ENCODE measurements around the gene OR4K17. TPM values are rescaled to one million over a fixed set of nuclear protein-coding genes. Genes with fewer than 3 reads are reported as not detected.
"Not testable (repeated sequence)": the region's sequence is repeated elsewhere in the genome, so short reads cannot be mapped to it uniquely, and the experiment has no call there.

OR4K17 gene, protein sequence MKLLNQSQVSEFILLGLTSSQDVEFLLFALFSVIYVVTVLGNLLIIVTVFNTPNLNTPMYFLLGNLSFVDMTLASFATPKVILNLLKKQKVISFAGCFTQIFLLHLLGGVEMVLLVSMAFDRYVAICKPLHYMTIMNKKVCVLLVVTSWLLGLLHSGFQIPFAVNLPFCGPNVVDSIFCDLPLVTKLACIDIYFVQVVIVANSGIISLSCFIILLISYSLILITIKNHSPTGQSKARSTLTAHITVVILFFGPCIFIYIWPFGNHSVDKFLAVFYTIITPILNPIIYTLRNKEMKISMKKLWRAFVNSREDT
- total RNA-seq (2014; rRNA removed; shearing (Covaris generic); ENCODE audit: low replicate concordance): not detected in 2 replicates

DNA sequence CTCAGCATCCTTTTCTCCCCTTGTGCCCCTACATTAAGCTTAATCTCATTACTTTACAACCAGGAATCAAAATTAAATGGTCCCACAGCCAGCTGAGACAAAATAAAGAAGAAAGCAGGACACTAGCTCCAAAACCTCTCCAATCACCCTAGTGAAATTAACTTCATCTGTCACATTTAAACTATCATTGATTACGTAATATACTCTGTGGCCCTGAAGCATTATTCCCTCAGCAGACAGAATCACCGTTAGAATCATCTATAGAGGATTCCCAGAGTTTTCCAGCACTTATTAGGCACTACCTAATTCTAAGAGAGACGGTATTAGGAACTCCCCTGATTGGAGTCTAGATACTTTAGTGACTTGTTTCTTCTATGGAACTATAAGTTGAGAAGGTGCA, at the start of gene OR4K17:
OR4K17 (plus strand) TSS at position 302 of the 400 bp plus-strand sequence. CDS start 6,761 bp downstream, outside the sequence.
- Histone ChIP-seq H3K27me3 (no peaks in the 10 kb centered on the region), H3K4me3 (no peak within 1 kb of the TSS), H3K36me3 (no peaks in the 10 kb centered on the region), H3K9me3 (no peaks in the 10 kb centered on the region)
- DNase-seq: no peak

DNA sequence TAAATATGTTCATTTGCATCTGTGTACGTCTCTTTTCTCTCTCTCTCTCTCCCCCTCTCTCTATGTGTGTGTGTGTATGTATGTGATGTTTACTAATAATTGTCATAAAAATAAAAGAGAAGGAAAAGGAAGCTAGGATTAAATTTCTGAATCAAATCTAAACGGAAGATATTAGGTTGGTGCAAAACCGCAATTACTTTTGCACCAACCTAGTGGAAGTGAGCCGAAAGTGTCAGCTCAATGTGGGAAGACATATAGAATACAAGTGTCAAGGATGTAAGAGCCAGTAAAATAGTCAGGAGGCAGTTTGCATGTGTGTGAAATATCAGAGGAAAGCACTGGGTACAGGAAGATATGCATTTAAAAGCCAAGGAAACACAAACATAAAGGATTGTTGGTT, 18.5 kb upstream of the OR4K17 start:
- no peaks in the 10 kb centered on the region for H3K36me3 ChIP-seq

DNA sequence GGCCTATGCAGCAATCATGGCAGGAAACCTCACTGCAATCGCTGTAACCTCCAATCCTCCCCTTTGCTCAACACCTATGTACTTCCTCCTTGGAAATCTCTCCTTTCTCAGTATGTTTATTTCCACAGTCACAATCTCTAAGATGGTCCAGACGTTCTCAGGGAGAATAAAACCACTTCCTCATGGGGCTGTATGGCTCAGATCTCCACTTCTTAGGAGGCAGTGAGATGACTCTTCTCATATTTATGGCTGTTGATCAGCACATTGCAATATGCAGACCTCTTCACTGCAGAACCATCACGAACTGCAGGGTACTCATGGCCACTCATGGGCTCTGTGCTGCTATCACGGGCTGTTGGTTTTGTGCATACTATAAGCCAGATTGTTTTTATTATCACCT, 17.1 kb upstream of the OR4K17 start:
- H3K27me3 ChIP-seq: no peaks in the 10 kb centered on the region
- no peaks in the 10 kb centered on the region for H3K9me3 ChIP-seq
- no peak for DNase-seq
- no peak overlapping the region for H3K4me3 ChIP-seq
- H3K36me3 ChIP-seq: no peaks in the 10 kb centered on the region

More for the DNA sequence above, 18.5 kb upstream of the OR4K17 start:
- H3K27me3 ChIP-seq: no peaks in the 10 kb centered on the region
- H3K4me3 ChIP-seq: no peak overlapping the region
- H3K9me3 ChIP-seq: no peaks in the 10 kb centered on the region
- DNase-seq: no peak

DNA sequence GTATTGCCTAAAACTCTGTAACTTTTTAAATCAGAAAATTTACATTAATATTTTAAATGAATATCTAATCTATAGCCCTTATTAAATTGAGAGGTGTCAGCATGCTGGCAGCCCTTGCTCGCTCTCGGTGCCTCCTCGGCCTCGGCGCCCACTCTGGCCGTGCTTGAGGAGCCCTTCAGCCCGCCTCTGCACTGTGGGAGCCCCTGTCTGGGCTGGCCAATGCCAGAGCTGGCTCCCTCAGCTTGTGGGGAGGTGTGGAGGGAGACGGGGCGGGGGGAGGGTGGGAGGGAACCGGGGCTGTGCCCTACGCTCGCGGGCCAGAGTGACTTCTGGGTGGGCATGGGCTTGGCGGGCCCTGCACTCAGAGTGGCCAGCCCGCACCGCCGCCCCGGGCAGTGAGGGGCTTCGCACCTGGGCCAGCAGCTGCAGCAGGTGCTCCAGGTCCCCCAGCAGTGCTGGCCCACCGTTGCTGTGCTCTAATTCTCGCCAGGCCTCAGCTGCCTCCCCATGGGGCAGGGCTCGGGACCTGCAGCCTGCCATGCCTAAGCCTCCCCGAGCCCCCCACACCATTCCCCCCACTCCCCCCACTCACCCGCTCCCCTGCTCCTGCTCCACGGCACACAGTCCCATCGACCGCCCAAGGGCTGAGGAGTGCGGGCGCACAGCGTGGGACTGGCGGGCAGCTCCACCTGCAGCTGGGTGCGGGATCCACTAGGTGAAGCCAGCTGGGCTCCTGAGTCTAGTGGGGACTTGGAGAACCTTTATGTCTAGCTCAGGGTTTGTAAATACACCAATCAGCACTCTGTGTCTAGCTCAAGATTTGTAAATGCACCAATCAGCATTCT, 11.4 kb upstream of the OR4K17 start:
- not testable (repeated sequence) for H3K9me3 ChIP-seq, H3K27me3 ChIP-seq, H3K36me3 ChIP-seq, H3K4me3 ChIP-seq, DNase-seq

DNA sequence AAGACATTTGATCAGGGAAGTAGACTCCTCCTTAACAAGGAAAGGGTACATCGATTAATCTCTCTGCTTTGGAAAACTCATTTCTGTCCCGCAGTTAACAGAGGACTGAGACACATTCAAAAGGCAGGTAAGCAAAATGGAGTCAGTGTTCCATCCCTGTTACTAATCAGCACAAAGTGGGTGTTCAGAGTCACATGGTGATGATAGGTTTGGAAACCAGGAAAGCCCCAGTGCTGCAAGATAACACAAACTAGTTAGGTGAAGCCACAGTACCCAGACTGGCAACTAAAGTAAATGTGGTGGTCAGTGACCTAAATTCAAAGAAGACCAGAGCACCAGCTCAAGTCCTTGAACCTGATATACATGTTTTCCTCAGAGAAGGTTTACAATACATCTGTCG, 1.8 kb downstream of the OR4K17 start:
- Histone ChIP-seq H3K4me3 (no peak overlapping the region), H3K27me3 (no peaks in the 10 kb centered on the region), H3K9me3 (no peaks in the 10 kb centered on the region), H3K36me3 (no peaks in the 10 kb centered on the region)
- no peak for DNase-seq

DNA sequence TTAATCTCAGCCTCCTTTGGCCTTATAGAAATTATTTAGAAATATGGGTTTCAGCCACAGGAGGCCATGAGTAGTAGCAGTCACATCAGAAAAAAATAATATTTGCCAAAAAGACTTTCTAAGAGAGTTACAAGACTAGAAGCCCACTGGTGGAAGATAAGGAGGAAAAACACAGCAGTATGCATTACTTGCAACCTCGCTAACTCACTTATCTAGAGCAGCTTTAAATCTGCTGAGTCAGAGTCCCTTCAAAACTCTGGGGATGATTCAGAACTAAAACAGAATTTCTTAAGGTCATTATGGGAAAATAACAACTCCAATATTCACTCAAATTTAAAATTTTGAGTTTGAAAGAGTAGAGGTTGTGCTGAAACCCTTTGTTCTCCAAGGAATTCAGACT, 6.2 kb downstream of the OR4K17 start:
- DNase-seq: no peak
- H3K27me3 ChIP-seq: no peaks in the 10 kb centered on the region
- H3K36me3 ChIP-seq: no peaks in the 10 kb centered on the region
- H3K9me3 ChIP-seq: no peaks in the 10 kb centered on the region; the same call in 1 of the 2 replicates
- H3K4me3 ChIP-seq: no peak overlapping the region

DNA sequence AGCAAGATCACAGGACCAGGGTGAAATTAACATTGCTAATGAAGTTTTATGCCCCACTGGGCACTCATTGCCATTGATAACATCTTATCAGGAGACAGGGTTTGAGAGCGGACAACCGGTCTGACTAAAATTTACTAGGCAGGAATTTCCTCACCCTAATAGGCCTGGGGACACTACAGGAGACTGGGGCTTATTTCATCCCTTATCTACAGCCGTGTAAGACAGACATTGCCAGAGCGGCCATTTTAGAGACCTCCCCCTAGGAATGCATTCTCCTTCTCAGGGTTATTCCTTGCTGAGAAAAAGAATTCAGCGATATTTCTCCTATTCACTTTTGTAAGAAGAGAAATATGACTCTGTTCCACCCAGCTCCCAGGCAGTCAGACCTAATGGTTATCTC, 8.3 kb downstream of the OR4K17 start:
- no peak for DNase-seq

DNA sequence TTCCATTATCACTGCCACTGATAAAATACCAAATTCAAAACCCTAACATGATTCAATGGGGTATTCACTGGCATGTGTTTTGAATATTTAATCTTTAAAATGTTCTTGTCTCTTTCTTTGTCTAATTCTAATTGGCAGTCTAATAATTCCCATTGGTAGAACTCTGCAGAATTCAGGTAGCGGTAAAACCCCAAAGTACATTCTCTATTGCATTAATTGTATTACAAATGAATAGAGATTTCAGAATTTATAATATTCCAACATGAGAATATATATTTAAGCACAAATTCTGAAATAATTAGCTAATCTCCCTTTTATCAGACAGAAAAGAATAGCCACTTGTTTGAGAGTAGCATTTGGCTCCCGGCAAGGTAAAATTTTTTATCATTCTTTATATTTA, 28.0 kb downstream of the OR4K17 start, which contains the start of gene OR4N5:
OR4N5 (plus strand) TSS at position 301 of the 400 bp plus-strand sequence. CDS start 4,916 bp downstream, outside the sequence.
- Histone ChIP-seq H3K9me3 (no peaks in the 10 kb centered on the region), H3K4me3 (no peak within 1 kb of the TSS), H3K27me3 (no peaks in the 10 kb centered on the region), H3K36me3 (no peaks in the 10 kb centered on the region)
- no peak for DNase-seq

More for the DNA sequence above, 8.3 kb downstream of the OR4K17 start:
- no peak overlapping the region for H3K4me3 ChIP-seq
- no peaks in the 10 kb centered on the region; the same call in 1 of the 2 replicates for H3K9me3 ChIP-seq
- no peaks in the 10 kb centered on the region for H3K27me3 ChIP-seq
- no peaks in the 10 kb centered on the region for H3K36me3 ChIP-seq

DNA sequence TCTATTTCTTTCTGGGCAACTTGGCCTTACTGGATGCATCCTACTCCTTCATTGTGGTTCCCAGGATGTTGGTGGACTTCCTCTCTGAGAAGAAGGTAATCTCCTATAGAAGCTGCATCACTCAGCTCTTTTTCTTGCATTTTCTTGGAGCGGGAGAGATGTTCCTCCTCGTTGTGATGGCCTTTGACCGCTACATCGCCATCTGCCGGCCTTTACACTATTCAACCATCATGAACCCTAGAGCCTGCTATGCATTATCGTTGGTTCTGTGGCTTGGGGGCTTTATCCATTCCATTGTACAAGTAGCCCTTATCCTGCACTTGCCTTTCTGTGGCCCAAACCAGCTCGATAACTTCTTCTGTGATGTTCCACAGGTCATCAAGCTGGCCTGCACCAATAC, 33.4 kb downstream of the OR4K17 start:
- Histone ChIP-seq H3K27me3 (no peaks in the 10 kb centered on the region), H3K4me3 (no peak overlapping the region), H3K36me3 (no peaks in the 10 kb centered on the region), H3K9me3 (no peaks in the 10 kb centered on the region)
- DNase-seq: no peak

DNA sequence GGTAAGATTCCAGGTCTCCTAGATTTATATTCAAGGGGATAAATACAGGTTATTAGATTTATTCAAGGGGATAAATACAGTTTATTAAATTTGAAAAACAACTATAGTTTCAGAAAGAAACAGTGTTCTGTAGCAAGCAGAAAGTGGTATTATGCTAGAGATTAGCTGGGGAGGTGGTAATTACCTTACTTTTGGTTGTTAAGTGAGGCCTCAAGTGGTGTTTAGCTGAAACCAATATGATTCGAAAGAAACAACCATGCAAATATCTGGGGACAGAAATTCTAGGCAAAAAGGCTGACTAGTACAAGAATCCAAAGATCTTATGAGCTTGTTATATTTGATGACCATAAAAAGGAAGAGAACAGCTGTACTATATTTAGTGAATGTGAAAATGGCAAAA, 34.3 kb downstream of the OR4K17 start:
- no peak for DNase-seq
- Histone ChIP-seq H3K9me3 (no peaks in the 10 kb centered on the region), H3K4me3 (no peak overlapping the region), H3K36me3 (no peaks in the 10 kb centered on the region), H3K27me3 (no peaks in the 10 kb centered on the region)

DNA sequence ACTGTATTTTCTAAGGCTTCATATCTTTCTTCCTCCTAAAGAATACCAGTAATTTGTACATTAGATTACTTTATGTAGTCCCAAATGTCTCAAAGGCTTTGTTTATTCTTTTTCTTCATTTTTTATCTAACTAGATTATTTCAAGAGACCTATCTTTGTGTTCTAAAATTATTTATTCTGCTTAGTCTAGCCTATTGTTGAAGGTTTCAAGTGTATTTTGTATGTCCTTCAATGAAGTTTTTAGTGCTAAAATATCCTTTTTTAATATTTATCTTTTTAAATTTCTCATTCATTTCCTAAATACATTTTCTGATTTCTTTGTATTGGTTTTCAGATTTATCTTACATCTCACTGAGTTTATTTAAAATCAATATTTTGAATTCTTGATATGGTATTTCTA, 53.9 kb downstream of the OR4K17 start:
- no peak for DNase-seq
- no peak overlapping the region for H3K4me3 ChIP-seq
- H3K9me3 ChIP-seq: no peaks in the 10 kb centered on the region
- H3K36me3 ChIP-seq: no peaks in the 10 kb centered on the region
- H3K27me3 ChIP-seq: no peaks in the 10 kb centered on the region

DNA sequence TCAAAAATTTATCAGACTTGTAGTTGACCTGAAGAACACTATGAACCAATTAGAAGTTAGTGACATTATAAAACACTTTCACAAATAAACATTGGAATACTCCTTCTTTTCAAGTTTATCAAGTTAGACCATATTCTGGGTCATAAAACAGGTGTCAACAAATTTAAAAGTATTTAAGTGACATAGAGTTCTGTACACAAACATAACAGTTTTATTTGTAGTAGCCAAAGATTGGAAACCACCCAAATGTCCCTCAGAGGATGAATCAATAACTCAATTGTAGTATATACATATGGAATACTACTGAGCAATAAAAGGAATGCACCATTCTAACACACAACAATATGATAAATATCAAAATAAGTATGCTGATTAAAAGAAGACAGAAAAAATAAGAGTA, 56.6 kb downstream of the OR4K17 start:
- DNase-seq: no peak
- Histone ChIP-seq H3K36me3 (no peaks in the 10 kb centered on the region), H3K27me3 (no peaks in the 10 kb centered on the region), H3K9me3 (no peaks in the 10 kb centered on the region), H3K4me3 (no peak overlapping the region)

DNA sequence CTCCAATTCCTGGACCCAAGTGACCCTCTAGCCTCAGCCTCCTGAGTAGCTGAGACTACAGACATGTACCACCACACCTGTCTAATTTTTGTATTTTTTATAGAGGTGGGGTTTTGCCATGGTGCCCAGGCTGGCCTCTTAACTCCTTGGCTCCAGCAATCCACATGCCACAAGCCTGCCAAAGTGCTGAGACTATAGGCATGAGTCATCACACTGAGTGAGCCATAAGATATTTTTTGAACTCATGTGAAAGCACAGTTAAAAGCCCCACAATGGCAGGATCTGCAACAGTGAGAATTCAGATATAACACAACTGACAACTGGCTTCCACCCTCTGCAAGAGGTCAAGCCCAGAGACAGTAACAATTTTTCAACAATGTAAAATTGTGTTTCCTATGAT, 59.3 kb downstream of the OR4K17 start:
- not testable (repeated sequence) for H3K9me3 ChIP-seq
- DNase-seq: peak; percentile 68

More for the DNA sequence above, 59.3 kb downstream of the OR4K17 start:
- not testable (repeated sequence) for H3K36me3 ChIP-seq, H3K4me3 ChIP-seq, H3K27me3 ChIP-seq

Other genes with a start within 250 kb of the OR4K17 start
- not detected in 2 replicates for gene OR4K2, start 235.6 kb upstream of the OR4K17 start, total RNA-seq (2014; rRNA removed; shearing (Covaris generic); ENCODE audit: low replicate concordance)
- gene OR4K5, start 190.1 kb upstream of the OR4K17 start, total RNA-seq (2014; rRNA removed; shearing (Covaris generic); ENCODE audit: low replicate concordance): not detected in 2 replicates
- not detected in 2 replicates for gene OR4K1, start 179.8 kb upstream of the OR4K17 start, total RNA-seq (2014; rRNA removed; shearing (Covaris generic); ENCODE audit: low replicate concordance)
- gene OR4K15, start 135.1 kb upstream of the OR4K17 start, total RNA-seq (2014; rRNA removed; shearing (Covaris generic); ENCODE audit: low replicate concordance): not detected in 2 replicates
- gene OR4Q2, start 108.6 kb upstream of the OR4K17 start, total RNA-seq (2014; rRNA removed; shearing (Covaris generic); ENCODE audit: low replicate concordance): not detected in 2 replicates
- gene OR4K14, start 91.4 kb upstream of the OR4K17 start, total RNA-seq (2014; rRNA removed; shearing (Covaris generic); ENCODE audit: low replicate concordance): not detected in 2 replicates
- gene OR4K13, start 74.7 kb upstream of the OR4K17 start, total RNA-seq (2014; rRNA removed; shearing (Covaris generic); ENCODE audit: low replicate concordance): not detected in 2 replicates
- gene OR4L1, start 50.7 kb upstream of the OR4K17 start, total RNA-seq (2014; rRNA removed; shearing (Covaris generic); ENCODE audit: low replicate concordance): not detected in 2 replicates
- not detected in 2 replicates for gene OR4N5, start 28.1 kb downstream of the OR4K17 start, total RNA-seq (2014; rRNA removed; shearing (Covaris generic); ENCODE audit: low replicate concordance)
- not detected in 2 replicates for gene OR11G2, start 80.2 kb downstream of the OR4K17 start, total RNA-seq (2014; rRNA removed; shearing (Covaris generic); ENCODE audit: low replicate concordance)
- not detected in 2 replicates for gene OR11H6, start 113.0 kb downstream of the OR4K17 start, total RNA-seq (2014; rRNA removed; shearing (Covaris generic); ENCODE audit: low replicate concordance)
- not detected in 2 replicates for gene OR11H7, start 118.2 kb downstream of the OR4K17 start, total RNA-seq (2014; rRNA removed; shearing (Covaris generic); ENCODE audit: low replicate concordance)
- not detected in 2 replicates for gene OR11H4, start 128.5 kb downstream of the OR4K17 start, total RNA-seq (2014; rRNA removed; shearing (Covaris generic); ENCODE audit: low replicate concordance)
- gene TTC5, start 195.2 kb downstream of the OR4K17 start, total RNA-seq (2014; rRNA removed; shearing (Covaris generic); ENCODE audit: low replicate concordance): 12.6 and 36.7 TPM in 2 replicates
- 38.0 and 151 TPM in 2 replicates for gene CCNB1IP1, start 222.5 kb downstream of the OR4K17 start, total RNA-seq (2014; rRNA removed; shearing (Covaris generic); ENCODE audit: low replicate concordance)
- 5.9 and 7.5 TPM in 2 replicates for gene PARP2, start 232.9 kb downstream of the OR4K17 start, total RNA-seq (2014; rRNA removed; shearing (Covaris generic); ENCODE audit: low replicate concordance)

Data from MG63 (cell line).